ENCODE results near the gene LHX3. TPM values are rescaled to one million over a fixed set of nuclear protein-coding genes. Genes with fewer than 3 reads are reported as not detected.
"Not testable (repeated sequence)": the region's sequence is repeated elsewhere in the genome, so short reads cannot be mapped to it uniquely, and the experiment has no call there.

Gene LHX3
- total and polyA plus RNA-seq, 2 donors (not counting 1 experiment from before 2014, with no cell fraction given): not detected

GRCh38 chr9:136151214-136151804, 53.6 kb downstream of the LHX3 start:
- H3K9ac ChIP-seq (ENCODE audit: insufficient read depth, low read length): no peak overlapping the region
- no peaks in the 10 kb centered on the region for H3K36me3 ChIP-seq (ENCODE audit: control insufficient read depth, insufficient read depth, low read length)
- peaks cover 8% of the 10 kb centered on the region for H3K27me3 ChIP-seq (ENCODE audit: control insufficient read depth, insufficient read depth, low read length)
- H3K79me2 ChIP-seq (ENCODE audit: control insufficient read depth, insufficient read depth, low read length): no peaks in the 10 kb centered on the region
- no peaks in the 10 kb centered on the region for H3K9me3 ChIP-seq (ENCODE audit: control insufficient read depth, insufficient read depth, low read depth, low read length)
- H3K4me2 ChIP-seq (ENCODE audit: extremely low read depth, insufficient read depth, low read length): no peak overlapping the region
- no peak overlapping the region for H3K4me3 ChIP-seq (replicated peaks in 1 of 4; ENCODE audit: control extremely low read depth in 1 of 4, insufficient read depth in 1 of 4, low read depth in 3 of 4, low read length in 4 of 4)
- H3K4me1 ChIP-seq (ENCODE audit: control insufficient read depth, extremely low read depth, insufficient read depth, low read length): no peaks in the 10 kb centered on the region
- H3K27ac ChIP-seq (ENCODE audit: insufficient read depth, low read length): no peak overlapping the region
- H4K20me1 ChIP-seq (ENCODE audit: control insufficient read depth, extremely low read depth, insufficient read depth, low read length): no peaks in the 10 kb centered on the region
- TF ChIP-seq EZH2 (IDR thresholded peaks at IDR 0.05; ENCODE audit: low read length, missing control alignments): no peak
- TF ChIP-seq, protein P1, sequence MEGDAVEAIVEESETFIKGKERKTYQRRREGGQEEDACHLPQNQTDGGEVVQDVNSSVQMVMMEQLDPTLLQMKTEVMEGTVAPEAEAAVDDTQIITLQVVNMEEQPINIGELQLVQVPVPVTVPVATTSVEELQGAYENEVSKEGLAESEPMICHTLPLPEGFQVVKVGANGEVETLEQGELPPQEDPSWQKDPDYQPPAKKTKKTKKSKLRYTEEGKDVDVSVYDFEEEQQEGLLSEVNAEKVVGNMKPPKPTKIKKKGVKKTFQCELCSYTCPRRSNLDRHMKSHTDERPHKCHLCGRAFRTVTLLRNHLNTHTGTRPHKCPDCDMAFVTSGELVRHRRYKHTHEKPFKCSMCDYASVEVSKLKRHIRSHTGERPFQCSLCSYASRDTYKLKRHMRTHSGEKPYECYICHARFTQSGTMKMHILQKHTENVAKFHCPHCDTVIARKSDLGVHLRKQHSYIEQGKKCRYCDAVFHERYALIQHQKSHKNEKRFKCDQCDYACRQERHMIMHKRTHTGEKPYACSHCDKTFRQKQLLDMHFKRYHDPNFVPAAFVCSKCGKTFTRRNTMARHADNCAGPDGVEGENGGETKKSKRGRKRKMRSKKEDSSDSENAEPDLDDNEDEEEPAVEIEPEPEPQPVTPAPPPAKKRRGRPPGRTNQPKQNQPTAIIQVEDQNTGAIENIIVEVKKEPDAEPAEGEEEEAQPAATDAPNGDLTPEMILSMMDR (conservative IDR thresholded peaks at IDR 0.05 in 1 of 2, IDR thresholded peaks at IDR 0.05 in 1 of 2; ENCODE audit: low read depth in 1 of 2, low read length in 2 of 2): no peak
- DNase-seq (ENCODE audit: low read depth in 2 of 2): no peak
- no peak overlapping the region for H2AFZ ChIP-seq (ENCODE audit: low read length)

DNA sequence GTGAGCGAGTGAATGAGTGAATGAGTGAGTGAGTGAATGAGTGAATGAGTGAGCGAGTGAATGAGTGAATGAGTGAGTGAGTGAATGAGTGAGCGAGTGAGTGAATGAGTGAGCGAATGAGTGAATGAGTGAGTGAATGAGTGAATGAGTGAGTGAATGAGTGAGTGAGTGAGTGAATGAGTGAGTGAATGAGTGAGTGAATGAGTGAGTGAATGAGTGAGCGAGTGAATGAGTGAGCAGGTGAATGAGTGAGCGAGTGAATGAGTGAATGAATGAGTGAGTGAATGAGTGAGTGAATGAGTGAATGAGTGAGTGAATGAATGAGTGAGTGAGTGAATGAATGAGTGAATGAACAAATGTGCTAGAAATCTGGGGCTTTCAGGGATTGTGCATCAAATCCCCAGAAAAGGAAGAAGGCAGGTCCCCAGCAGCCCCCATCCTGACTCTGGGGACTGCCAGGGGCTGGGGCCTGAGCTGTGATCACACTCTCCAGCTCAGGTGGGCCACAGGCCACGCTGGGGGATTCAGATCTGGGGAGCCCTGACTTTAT, 54.2 kb downstream of the LHX3 start:
- H3K4me3 ChIP-seq (replicated peaks in 1 of 4; ENCODE audit: control extremely low read depth in 1 of 4, insufficient read depth in 1 of 4, low read depth in 3 of 4, low read length in 4 of 4); H3K4me1 ChIP-seq (ENCODE audit: control insufficient read depth, extremely low read depth, insufficient read depth, low read length); H3K79me2 ChIP-seq (ENCODE audit: control insufficient read depth, insufficient read depth, low read length); H3K27ac ChIP-seq (ENCODE audit: insufficient read depth, low read length); H3K4me2 ChIP-seq (ENCODE audit: extremely low read depth, insufficient read depth, low read length); DNase-seq (ENCODE audit: low read depth in 2 of 2); H3K9ac ChIP-seq (ENCODE audit: insufficient read depth, low read length); H3K27me3 ChIP-seq (ENCODE audit: control insufficient read depth, insufficient read depth, low read length); H4K20me1 ChIP-seq (ENCODE audit: control insufficient read depth, extremely low read depth, insufficient read depth, low read length); H3K36me3 ChIP-seq (ENCODE audit: control insufficient read depth, insufficient read depth, low read length); H3K9me3 ChIP-seq (ENCODE audit: control insufficient read depth, insufficient read depth, low read depth, low read length); H2AFZ ChIP-seq (ENCODE audit: low read length): not testable (repeated sequence)

DNA sequence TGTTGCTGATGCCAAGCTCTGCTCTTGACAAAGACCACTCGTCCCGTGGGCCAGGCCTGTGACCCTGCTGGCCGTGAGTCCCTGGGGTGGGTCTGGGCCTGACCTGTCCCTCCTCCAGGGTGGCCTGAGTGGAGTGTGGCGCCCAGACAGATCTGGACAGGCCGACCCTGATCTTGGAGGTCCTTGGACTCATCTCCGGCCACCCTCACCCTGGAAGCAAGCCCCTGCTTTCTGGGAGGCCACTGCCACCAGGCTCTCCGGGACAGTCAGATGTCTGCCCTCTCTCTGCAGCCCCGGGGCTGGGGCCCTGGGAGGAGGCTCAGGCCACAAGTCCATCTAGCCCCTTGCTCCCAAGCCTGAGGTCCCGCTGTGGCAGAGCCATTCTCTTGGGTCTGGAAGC, 55.1 kb downstream of the LHX3 start:
- TF ChIP-seq EZH2 (IDR thresholded peaks at IDR 0.05; ENCODE audit: low read length, missing control alignments): no peak
- TF ChIP-seq, protein P1 (conservative IDR thresholded peaks at IDR 0.05 in 1 of 2, IDR thresholded peaks at IDR 0.05 in 1 of 2; ENCODE audit: low read depth in 1 of 2, low read length in 2 of 2): no peak
- no peak for DNase-seq (ENCODE audit: low read depth in 2 of 2)
- no peaks in the 10 kb centered on the region for H3K27me3 ChIP-seq (ENCODE audit: control insufficient read depth, insufficient read depth, low read length)

More for the DNA sequence above, 55.1 kb downstream of the LHX3 start:
- Histone ChIP-seq H3K4me1 (ENCODE audit: control insufficient read depth, extremely low read depth, insufficient read depth, low read length) (no peaks in the 10 kb centered on the region), H3K36me3 (ENCODE audit: control insufficient read depth, insufficient read depth, low read length) (no peaks in the 10 kb centered on the region), H3K9ac (ENCODE audit: insufficient read depth, low read length) (no peak overlapping the region), H2AFZ (ENCODE audit: low read length) (no peak overlapping the region), H3K27ac (ENCODE audit: insufficient read depth, low read length) (no peak overlapping the region), H3K4me2 (ENCODE audit: extremely low read depth, insufficient read depth, low read length) (no peak overlapping the region), H4K20me1 (ENCODE audit: control insufficient read depth, extremely low read depth, insufficient read depth, low read length) (no peaks in the 10 kb centered on the region), H3K4me3 (replicated peaks in 1 of 4; ENCODE audit: control extremely low read depth in 1 of 4, insufficient read depth in 1 of 4, low read depth in 3 of 4, low read length in 4 of 4) (no peak overlapping the region), H3K9me3 (ENCODE audit: control insufficient read depth, insufficient read depth, low read depth, low read length) (no peaks in the 10 kb centered on the region), H3K79me2 (ENCODE audit: control insufficient read depth, insufficient read depth, low read length) (no peaks in the 10 kb centered on the region)
